Glomerular visceral epithelial cell (primary cell): Measurements from ENCODE around the gene TENM4.

Experiments used
- DNase-seq: peaks from one replicate; pipeline ENCODE4 v3.0.0-alpha.2; 2016; ENCODE audit errors: extremely low spot score

Gene TENM4

DNA sequence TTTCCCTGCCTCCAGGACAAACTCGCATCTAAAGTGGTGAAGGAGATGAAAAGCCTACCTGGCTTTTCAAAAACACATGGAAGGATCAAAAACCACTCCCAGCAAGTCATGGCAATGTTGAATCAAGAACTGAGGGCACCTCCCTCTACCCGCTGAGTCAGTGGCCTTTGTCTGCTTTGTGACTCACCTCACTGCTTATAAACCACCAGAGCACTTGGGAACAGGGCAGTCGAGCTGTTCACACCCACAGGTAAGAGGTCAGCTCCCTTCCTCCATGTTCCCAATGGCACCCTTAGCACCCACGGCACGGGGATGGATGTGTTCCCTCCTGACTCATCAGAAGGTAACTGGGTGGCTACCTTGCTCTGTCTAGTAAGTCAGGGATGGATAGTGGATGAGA is 21.7 kb downstream of the TENM4 start:
- DNase-seq = peak; percentile 77

DNA sequence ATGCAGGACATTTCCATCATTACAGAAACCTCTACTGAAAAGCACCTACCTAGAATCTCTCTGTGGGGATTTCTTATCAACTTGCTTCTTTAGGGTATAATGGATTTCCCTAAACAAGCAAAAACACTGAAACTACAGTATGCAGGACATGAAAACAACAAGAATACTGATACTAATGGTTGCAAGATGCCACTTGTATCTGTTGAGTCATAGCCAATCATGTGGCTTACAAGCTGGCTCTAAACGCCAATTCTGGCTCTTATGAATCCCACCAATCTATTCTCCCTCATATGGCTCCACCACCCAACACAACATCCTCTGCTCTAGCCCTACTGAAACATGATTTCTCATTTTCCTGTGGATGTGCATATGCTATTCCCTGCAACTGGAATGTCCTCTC is 22.6 kb downstream of the TENM4 start:
- no peak for DNase-seq

DNA sequence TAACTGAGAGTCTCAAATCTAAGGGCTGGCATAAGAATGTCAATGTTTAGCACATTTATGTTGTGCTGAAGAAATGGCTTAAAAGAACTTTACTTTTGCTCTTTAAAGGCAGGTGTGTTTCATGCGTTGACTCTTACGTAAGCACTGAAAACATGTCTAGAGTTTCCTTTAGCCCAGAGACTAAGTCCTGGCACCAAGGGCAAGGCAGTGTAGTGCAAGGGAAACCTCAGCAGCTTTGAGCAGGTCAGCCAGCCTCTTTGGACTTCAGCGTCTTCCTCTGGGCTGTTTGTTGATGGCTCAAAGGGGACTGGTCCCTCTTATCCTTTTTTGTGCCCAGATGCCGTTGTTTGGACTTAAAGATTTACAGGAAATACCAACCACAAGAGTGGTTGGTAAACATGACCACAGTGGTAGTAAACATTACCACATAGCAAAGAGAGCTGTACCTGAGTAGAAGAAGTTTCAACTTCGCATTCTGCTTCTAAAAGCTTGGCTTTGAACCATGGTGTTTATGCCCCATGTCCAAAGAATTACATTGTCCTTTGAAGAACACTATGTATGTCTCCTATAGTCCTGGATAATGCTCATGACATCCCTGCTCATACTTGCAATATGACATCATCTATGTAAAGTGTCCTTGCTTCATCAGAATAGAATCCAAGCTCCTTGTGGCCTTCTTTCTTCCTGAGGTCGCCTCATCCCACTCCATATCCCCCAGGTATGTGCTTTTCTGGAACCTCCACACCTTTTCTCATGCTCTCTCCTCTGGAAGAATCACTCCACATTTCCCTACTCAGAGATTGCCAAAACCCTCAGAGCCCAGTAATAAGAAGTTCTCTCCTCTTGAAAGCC is 23.5 kb downstream of the TENM4 start:
- DNase-seq = no peak

DNA sequence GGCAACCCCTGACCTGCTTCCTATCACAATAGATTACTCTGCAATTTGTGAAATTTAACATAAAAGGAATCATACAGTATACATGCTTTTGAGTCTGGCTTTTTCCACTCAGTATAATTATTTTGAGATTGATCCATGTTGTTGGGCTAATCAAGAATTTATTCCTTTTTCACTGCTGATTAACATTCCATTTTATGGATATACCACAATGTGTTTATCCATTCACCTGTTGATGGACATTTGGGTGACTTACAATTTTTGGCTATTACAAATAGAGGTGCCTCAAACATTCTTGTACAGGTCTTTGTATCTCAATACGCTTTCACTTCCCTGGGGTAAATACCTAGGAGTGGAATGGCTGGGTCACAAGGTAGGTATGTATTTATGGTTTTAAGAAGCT is 24.9 kb downstream of the TENM4 start:
- DNase-seq = no peak

DNA sequence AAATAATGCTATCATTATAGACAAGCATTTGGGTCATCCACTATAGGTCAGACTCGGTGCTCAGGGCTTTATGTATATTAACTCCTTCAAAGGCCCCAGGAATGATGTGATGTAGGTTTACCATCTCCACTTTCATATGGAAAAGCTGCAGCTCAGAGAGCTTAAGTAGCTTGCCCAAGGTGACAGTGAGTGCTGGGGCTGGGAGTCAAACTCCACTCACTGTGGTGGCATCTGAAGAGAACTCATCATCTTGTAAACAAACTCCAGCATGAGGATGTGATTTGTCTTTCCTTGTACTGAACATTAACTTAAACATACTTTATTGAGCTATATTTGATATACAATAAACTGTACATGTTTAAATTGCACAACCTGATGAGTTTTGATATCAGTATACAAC is 25.4 kb downstream of the TENM4 start:
- no peak for DNase-seq

DNA sequence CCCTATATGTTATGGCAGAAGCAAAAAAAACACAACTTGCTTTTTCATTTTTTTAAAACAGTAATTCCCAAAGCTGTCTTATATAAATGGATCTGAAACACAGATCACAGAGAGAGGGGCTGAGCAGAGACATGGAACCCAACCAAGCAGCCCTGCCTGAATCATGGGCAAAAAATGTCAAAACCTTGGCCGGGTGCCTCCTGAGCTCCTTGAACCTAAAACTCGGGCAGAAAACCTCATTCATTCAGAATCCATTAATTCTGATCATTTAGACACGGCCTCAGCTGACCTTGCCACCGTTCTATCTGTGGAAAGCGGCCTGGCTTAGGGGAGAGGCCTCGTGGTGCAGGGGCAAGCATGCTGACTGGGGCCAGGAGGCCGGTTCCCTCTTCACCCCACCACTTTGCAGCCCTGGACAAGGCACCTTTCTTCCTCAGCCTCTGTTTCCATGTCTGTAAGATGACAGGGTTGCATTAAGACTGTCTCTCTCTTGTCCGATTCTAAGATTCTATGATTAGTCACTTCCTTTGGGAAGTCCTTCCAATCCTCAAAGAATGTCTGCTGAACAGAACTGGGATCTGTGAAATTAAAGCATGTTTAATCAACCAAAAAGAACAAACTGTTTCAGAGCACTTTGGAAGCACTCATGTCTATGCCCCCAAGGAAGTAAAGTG is 26.0 kb downstream of the TENM4 start:
- DNase-seq = peak; percentile 71

DNA sequence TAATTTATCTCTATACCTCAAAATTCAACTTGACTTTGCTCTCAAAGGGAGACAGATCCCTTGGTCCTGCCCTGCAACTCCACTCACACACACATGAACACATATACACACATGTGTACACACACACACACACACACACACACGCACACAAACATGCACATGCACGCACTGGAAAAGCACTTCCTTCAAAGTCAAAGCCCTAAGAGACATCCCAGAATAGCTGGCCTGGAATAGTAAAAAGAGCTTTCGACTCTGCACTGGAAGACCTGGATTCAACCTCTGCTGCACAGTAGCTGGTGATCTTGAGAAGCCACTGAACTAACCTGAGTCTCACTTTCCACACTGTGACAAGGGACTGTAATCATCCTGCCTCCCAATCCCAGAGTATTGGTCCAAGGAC is 26.8 kb downstream of the TENM4 start:
- DNase-seq = no peak

DNA sequence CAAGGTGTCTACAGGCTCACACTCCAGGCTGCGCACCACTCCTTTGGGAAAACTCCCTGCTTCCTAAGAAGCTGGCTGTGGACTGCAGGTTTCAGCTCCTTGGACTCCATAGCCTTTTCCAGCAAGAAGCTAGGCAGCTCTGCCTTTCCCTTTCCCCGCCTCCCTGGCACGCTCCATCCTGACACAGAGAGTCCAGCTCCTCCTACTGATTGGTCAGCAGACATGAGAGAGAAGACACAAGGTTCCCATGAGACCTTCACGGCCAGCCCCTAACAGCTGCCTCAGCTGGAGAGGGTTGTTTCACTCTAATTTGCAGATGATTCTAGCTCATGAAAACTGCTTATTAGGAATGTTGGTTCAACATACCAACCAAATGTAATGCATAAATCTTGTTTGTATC is 27.6 kb downstream of the TENM4 start:
- DNase-seq = peak; percentile 76

DNA sequence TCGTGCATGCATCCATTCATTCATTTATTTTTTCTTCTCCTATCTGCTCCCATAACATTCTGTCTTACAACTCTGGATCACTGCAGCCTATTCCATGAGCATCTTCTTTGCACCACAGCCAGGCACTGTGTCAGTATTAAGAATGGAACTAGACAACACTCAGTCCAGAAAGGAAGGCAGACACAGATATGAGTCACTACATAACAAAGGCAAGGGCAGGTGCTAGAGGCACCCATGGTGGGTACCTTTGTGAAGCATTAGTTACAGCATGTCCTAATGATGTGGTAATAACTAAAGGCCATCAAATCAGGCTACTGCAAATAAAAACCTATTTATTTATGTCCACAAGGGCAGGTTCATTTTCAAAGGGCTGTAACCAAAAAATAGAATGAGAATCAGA is 28.1 kb downstream of the TENM4 start:
- DNase-seq = no peak

DNA sequence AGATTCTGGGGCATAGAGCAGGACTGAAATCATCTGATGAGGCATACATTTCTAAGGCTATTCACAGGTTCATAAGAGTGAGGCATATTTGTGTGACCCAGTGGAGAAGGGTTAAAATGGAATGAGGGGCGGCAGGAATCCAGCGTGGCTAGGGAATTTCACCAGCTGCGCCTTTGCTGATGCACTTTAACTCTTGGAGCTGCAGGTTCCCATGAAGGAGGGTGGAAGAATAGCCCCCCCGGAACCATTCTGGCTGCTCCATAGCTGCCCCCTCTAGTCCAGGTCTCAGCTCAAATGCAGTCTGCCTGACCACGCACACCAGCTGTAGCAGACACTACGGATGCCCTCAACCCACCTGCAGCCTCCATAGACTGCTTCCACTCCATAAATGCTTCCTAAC is 31.5 kb downstream of the TENM4 start:
- no peak for DNase-seq

DNA sequence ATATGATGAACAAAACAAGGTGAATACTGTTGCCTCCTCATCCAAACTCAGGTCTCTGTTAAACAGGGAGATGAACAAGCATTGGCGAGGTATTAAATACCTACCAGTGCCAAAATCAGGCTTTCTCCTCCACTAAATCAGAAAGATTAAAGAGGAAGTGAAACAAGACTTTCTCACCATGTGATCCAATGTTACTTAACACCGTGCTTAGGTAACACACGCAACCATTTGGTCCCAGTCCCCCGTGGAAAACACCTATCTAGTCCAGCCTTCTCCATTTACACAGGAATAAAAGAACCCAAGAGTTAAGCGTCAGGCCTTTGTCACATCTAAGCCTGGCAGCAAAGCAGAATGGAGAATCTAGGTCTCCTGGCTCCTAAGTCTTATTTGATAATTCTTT is 34.5 kb downstream of the TENM4 start:
- no peak for DNase-seq

DNA sequence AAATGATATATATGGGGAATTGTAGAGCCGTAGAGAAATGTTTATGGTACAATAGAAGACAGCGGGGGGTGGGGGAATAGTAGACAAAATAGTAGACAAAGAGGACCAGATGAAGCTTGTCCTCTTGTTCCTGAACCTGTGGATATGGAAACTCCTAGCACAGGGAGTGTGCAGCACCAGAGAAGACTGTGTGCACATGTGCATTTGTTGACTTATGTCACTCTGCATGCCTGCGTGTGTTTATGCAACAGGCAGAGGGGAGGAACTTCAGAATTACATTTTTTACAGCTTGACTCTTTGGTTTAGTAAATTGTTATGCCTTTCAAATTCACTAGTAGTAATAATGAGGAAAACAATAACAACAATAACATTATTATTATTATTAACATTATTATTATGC is 36.0 kb downstream of the TENM4 start:
- DNase-seq = no peak

DNA sequence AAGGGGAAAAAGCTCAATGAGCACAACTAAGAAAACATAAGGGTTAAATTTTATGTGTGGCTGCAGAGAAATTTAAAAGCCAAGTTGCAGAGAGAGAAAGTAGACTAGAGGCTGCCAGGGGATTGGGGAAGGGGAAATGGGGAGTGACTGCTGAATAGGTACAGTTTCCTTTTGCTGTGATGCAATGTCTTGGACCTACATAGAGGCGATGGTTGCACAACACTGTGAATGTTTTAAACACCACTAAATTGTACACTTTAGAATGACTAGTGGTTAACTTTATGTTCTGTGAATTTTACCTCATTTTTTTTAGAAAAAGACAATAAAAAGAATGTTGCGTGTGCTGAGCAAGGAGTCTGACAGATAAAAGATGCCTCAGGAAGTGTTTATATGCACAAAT is 36.5 kb downstream of the TENM4 start:
- no peak for DNase-seq

DNA sequence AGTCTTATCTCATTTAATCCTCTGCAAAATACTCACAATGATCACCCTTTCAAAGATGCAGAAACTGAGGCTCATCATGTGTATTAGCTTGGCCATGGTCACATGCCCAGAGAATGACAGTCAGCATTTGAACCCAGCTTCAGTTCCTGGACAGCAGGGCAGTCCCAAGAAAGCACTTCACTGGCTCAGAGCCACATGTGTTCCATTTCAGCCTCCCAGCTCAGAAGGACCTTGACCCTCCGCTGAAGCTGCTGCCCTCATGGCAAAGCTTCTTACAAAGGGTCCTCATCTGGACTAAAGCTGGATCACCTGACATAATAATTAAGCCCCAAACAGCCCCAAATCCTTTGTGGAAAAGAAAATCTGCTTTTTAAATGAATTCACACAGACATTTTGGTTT is 37.0 kb downstream of the TENM4 start:
- DNase-seq = no peak

DNA sequence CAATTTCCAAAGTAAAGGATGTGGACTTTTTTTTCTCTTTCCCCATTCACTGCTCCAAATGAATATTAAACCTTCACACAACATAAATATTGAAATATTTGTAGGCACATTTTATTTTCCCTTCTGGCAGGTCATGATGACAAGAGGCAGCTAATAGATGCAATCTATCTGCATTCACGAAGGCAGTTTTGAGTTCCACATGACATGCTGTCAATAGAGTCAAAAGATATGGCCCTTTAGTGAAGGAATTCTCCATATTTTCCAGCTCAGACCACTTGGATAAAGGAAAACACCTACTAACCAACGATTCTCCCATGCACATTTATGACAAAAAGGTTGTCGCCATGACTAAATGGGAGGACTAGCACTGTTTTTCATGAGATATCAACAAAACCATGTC is 37.9 kb downstream of the TENM4 start:
- DNase-seq = no peak

DNA sequence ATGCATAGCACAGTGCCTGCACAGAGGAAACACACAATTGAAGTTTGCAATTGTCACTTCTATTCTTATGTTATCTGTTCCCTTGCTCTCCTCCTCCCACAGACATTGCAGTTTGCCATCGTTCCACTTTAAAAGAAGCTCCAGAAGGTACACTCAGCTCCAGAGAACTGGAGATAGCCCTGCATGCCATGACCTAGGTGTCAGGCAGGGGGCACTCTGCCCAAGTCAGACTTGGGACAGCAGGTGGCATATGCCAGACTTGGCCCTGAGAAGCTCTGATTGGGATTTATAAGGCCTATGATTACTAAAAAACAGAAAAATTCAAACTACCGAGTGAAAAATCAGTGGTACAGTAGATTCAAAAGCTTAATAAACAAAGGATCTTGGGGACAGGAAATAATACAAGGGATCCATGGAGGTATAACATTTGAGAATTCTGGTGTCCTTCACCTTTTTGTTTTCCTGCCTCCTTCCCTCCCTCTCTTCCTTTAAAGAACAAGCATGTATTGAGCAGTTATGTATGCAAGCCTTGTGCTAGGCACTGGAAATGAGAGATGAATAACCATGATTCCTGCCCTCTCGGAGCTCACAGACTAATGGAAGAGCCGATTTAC is 40.0 kb downstream of the TENM4 start:
- DNase-seq = peak; percentile 36

DNA sequence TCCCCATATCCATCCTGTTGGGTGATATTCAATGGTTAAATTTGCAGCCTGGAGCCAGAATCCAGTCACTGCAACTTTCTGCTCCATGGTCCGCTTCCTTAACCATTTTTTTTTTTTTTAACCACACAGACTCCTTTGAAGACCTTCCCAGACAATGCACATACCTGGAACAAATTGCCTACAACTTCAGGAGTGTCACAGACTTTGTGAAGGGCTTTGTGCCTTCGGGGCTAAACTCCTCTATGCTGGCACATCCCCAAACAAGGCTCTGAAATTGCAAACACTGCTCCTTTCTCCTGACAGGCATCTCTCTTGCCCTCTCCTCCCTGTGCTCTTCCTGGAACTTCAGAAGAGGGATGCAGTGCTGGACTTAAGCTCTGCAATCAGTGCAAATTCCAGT is 40.6 kb downstream of the TENM4 start:
- DNase-seq = no peak

DNA sequence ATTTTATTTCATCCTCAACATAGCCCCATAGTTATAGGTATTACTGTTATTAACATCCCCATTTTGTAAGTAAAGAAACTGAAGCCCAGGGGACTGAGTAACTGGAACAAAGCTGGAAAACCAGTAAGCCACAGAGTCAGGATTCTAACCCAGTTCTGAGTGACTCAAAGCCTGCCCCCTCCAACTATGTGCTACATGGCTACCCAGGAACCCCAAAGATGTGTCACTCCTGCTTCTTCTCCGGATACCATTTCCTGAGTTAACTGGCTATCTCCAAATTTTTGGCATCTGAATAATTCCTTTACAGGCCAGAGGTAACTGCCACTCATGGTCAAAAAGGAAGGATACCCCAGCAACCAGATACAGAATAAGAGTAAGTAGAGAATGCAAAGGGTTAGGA is 43.6 kb downstream of the TENM4 start:
- DNase-seq = no peak

DNA sequence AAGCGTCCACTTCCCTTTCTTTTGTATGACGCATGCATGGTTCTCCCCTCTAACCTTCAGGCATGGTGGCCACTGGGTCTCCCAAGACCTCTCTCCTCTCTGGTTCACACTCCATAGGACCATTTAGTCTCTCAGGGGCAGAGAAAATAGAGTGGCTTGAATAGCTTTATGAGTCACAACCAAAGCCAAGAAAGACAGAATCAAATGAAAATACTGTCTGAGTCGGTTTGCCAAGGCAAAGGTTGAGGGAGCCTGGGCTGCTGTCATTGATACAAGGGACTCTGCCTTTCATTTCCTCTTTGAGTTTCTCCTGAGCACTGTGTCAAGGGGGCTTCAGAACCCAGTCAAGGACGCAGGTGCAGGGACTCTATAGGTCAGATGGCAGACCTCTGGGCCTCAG is 44.2 kb downstream of the TENM4 start:
- DNase-seq = no peak

DNA sequence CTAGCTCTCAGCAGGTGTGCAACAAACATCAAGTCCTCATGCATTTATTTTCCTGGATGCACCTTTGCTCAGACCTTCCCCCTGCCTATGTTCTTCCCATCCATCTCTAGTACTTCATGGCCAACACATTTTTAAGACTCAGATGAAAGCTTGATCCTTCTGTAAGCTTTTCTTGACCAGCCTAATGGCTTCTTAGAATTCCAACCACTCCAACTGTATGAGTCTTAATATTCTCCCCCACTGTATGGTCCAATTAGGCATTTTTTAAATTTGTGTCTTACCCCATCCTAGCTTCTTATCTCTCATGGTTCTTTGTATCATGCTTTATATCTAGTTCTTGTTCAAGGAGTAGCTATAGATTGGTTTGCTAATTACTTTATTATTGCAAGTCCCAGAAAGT is 44.8 kb downstream of the TENM4 start:
- no peak for DNase-seq

DNA sequence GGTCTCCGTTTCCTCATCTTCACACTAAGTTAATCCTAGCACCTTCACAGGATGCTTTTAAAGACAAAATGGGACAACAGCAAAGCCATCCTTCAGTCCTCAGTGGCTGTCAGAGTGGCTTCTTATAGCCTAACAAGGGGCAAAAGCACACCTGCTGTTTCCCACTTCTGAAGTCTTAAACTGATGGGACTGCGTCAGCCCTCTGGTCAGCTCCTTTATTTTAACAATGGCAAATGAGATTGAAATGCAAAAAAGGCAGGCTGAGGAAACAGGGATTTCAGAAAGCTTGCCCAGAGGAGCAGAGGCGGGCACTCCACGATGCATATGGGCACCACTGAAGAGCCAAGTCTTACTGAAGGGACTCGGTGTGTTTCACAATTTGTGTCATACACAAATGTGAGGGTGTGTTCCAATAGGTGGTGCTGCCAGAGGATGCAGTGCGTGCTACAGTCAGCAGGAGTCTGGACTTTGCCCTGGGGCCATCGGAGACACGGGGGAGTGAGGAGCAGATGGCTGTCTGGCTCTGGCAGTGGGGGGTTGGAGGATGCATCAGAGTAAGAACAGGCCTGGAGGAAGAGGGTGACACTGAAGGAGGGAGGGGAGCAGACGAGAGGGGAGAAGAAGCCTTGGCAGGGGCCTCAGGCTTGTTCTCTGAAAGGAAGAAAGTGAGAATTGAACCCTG is 47.3 kb downstream of the TENM4 start:
- no peak for DNase-seq

DNA sequence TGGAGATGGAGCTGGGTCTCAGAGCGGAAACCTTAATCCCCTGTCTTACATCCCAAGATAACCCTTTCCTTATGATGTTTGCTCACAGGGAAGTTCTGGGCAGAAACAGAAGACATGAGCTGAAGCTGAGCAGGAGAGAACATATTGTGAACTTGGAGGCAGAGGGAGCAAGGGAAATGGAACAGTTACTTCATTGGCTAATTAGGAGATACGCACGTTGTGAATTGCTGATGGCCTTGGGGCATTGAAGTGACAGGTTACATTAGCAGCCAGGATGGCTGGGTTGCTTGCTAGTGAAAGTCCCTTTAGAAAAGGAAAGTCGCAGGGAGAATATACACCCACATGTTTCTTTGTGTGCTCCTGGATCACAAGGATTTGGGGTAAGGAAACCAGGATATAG is 48.7 kb downstream of the TENM4 start:
- DNase-seq = no peak

DNA sequence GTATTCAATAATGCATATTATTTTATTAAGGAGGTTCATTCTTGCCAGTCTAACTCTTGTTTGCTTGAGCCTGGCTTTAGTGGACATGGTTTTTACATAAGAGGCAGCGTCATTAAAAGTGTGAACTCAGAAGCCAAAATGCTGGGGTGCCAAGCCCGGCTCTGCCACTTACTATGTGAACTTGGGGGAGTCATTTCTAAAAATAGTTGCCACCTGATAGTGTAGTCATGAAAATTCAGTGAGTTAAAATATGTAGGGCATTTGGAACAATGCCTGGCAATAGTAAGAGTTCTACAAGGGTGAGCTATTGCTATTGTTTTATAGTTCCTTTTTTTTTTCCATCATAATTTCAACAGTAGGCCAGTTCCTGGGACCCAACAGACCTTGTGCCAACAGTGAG is 49.9 kb downstream of the TENM4 start:
- no peak for DNase-seq
